IMR-90 (cell line): Measurements from ENCODE around the gene SV2C. TPM values are rescaled to one million over a fixed set of nuclear protein-coding genes. Genes with fewer than 3 reads are reported as not detected.

Experiments
- ATAC-seq: fragments of 200-7000 bp; cut with Tn5 transposase; 2 replicates; pipeline ENCODE4 v1.9.1; 2020; ENCODE audit warnings: low read depth, mild to moderate bottlenecking, moderate library complexity
- BruUV-seq: library from RNA; stranded (reverse); fragments of 400-500 nt; replicated peaks from 2 replicates; lab custom pipeline; 2021; lab: Mats Ljungman, UMichigan
- CTCF ChIA-PET: fragments of 300-600 bp; formaldehyde crosslinking; extraction: SDS; loops from one replicate; lab custom pipeline; 2021; ENCODE audit warnings: antibody characterized with exemption; lab: Yijun Ruan, JAX
- POLR2A ChIA-PET: fragments of 300-600 bp; sonication (Branson Sonifier 250); formaldehyde crosslinking; loops from one replicate; lab custom pipeline; 2022; ENCODE audit warnings: antibody characterized with exemption; ENCODE audit not compliant: unreplicated experiment; lab: Charles Lee
- DNase-seq: peaks from one replicate; pipeline ENCODE4 v3.0.0; 2013
- H2AFZ ChIP-seq: replicated peaks from 2 replicates; pipeline ENCODE3; 2013; ENCODE audit warnings: low read length, mild to moderate bottlenecking; ENCODE audit not compliant: poor library complexity
- H2AK5ac ChIP-seq: 2 replicates; pipeline ENCODE4 v1.6.1; 2013; ENCODE audit warnings: low read depth, low read length, inconsistent platforms
- H2AK9ac ChIP-seq: replicated peaks from 2 replicates; pipeline ENCODE3; 2013; ENCODE audit warnings: mild to moderate bottlenecking, low read depth, low read length, moderate library complexity; ENCODE audit not compliant: poor library complexity
- H2BK120ac ChIP-seq: 2 replicates; pipeline ENCODE4 v1.6.1; 2013; ENCODE audit warnings: low read depth, low read length, inconsistent platforms
- H2BK15ac ChIP-seq: 3 replicates; pipeline ENCODE4 v1.6.1; 2013; ENCODE audit warnings: low read depth, low read length, inconsistent platforms
- H2BK20ac ChIP-seq: 2 replicates; pipeline ENCODE4 v1.6.1; 2013; ENCODE audit warnings: low read depth, mild to moderate bottlenecking, inconsistent platforms, low read length, moderate library complexity
- H2BK5ac ChIP-seq: 2 replicates; pipeline ENCODE4 v1.6.1; 2013; ENCODE audit warnings: mild to moderate bottlenecking, low read depth, low read length, inconsistent platforms; ENCODE audit not compliant: poor library complexity, severe bottlenecking
- H3K14ac ChIP-seq: replicated peaks from 2 replicates; pipeline ENCODE4 v1.6.1; 2013; ENCODE audit warnings: low read depth, low read length, inconsistent platforms
- H3K18ac ChIP-seq: 2 replicates; pipeline ENCODE4 v1.6.1; 2013; ENCODE audit warnings: low read depth, low read length, control low read depth
- H3K23ac ChIP-seq: 2 replicates; pipeline ENCODE4 v1.6.1; 2013; ENCODE audit warnings: low read depth, low read length, inconsistent platforms
- H3K27ac ChIP-seq: 2 replicates; pipeline ENCODE4 v1.5.1; 2013; ENCODE audit warnings: mild to moderate bottlenecking, control low read depth, low read length; ENCODE audit not compliant: insufficient read depth
- H3K27me3 ChIP-seq: 2 replicates; pipeline ENCODE4 v1.6.1; 2013; ENCODE audit warnings: low read length; ENCODE audit not compliant: control insufficient read depth, insufficient read depth
- H3K36me3 ChIP-seq: 2 replicates; pipeline ENCODE4 v1.6.1; 2013; ENCODE audit warnings: low read length, mixed read lengths; ENCODE audit not compliant: control insufficient read depth, insufficient read depth
- H3K4ac ChIP-seq: 2 replicates; pipeline ENCODE4 v1.6.1; 2013; ENCODE audit warnings: low read depth, low read length, inconsistent platforms
- H3K4me1 ChIP-seq: 2 replicates; pipeline ENCODE4 v1.6.1; 2013; ENCODE audit warnings: low read length, mixed read lengths; ENCODE audit not compliant: control insufficient read depth, insufficient read depth
- H3K4me2 ChIP-seq: 2 replicates; pipeline ENCODE4 v1.6.1; 2013; ENCODE audit warnings: low read depth, mild to moderate bottlenecking, control low read depth, low read length, moderate library complexity
- H3K4me3 ChIP-seq: 2 replicates; pipeline ENCODE4 v1.5.1; 2013; ENCODE audit warnings: low read depth, mild to moderate bottlenecking, control low read depth, low read length, moderate library complexity; ENCODE audit not compliant: insufficient read depth
- H3K56ac ChIP-seq: 2 replicates; pipeline ENCODE4 v1.6.1; 2013; ENCODE audit warnings: low read length, inconsistent platforms; ENCODE audit not compliant: insufficient read depth; ENCODE audit errors: extremely low read depth
- H3K79me1 ChIP-seq, 2 experiments: 2 replicates each; pipeline ENCODE4 v1.6.1; 2013; ENCODE audit warnings: low read length in 2 of 2, inconsistent platforms in 1 of 2, low read depth in 1 of 2
- H3K9ac ChIP-seq: 2 replicates; pipeline ENCODE4 v1.6.1; 2013; ENCODE audit warnings: low read depth, low read length, control low read depth
- H3K9me1 ChIP-seq: 2 replicates; pipeline ENCODE4 v1.6.1; 2013; ENCODE audit warnings: low read length, inconsistent platforms; ENCODE audit not compliant: insufficient read depth
- H3K9me3 ChIP-seq: 2 replicates; pipeline ENCODE4 v1.6.1; 2013; ENCODE audit warnings: low read length; ENCODE audit not compliant: control insufficient read depth, insufficient read depth
- H4K20me1 ChIP-seq: 2 replicates; pipeline ENCODE4 v1.6.1; 2013; ENCODE audit warnings: low read length, inconsistent platforms; ENCODE audit not compliant: insufficient read depth
- H4K5ac ChIP-seq: 2 replicates; pipeline ENCODE4 v1.6.1; 2013; ENCODE audit warnings: mild to moderate bottlenecking, low read depth, low read length, control low read depth
- H4K8ac ChIP-seq, 2 experiments: 2 replicates each; pipeline ENCODE4 v1.6.1; 2013; ENCODE audit warnings: low read depth in 2 of 2, low read length in 2 of 2, control low read depth in 1 of 2, inconsistent platforms in 1 of 2
- H4K91ac ChIP-seq: 2 replicates; pipeline ENCODE4 v1.6.1; 2013; ENCODE audit warnings: low read depth, low read length, inconsistent platforms; ENCODE audit not compliant: insufficient read depth
- MAFK ChIP-seq: IDR thresholded peaks from 2 replicates; pipeline ENCODE4 v1.6.1; 2012; ENCODE audit warnings: low read depth, low read length, improper control_type of control experiment
- NFE2L2 ChIP-seq: fragments of 150-350 bp; IDR thresholded peaks from 2 replicates; pipeline ENCODE4 v1.6.1; 2016; ENCODE audit warnings: low read depth, mild to moderate bottlenecking, low read length
- RCOR1 ChIP-seq: IDR thresholded peaks from 2 replicates; pipeline ENCODE4 v1.6.1; 2012; ENCODE audit warnings: mild to moderate bottlenecking, low read length, improper control_type of control experiment; ENCODE audit not compliant: insufficient replicate concordance
- RFX5 ChIP-seq: IDR thresholded peaks from 2 replicates; pipeline ENCODE4 v1.8.0; 2012; ENCODE audit warnings: low read depth, mild to moderate bottlenecking, low read length, moderate library complexity
- WGBS, 2 experiments: methylation state at CpG; one replicate each; pipeline versions ENCODE4 v1.1.5 to v1.1.7; 2013; ENCODE audit warnings: missing lambda C conversion rate in 2 of 2; ENCODE audit not compliant: insufficient read length in 1 of 2; ENCODE audit errors: extremely low coverage in 2 of 2; 5-methylcytosine and 5-hydroxymethylcytosine counted together
- dilution Hi-C: fragments of 300-500 bp; cut with HindIII; formaldehyde crosslinking; loops from one replicate; pipeline ENCODE4 v1.14.3; 2018; ENCODE audit warnings: low sequenced_read_pairs; ENCODE audit not compliant: unreplicated experiment
- in situ Hi-C: fragments of 300-500 bp; cut with MboI; formaldehyde crosslinking; loops from 3 replicates; pipeline ENCODE4 v1.14.3; 2019; ENCODE audit warnings: low sequenced_read_pairs, inconsistent platforms, mixed read lengths
- intact Hi-C: fragments of 100-400 bp; cut with micrococcal nuclease; formaldehyde crosslinking; loops from 2 replicates; pipeline ENCODE4 v1.10.0; 2022
- polyA plus RNA-seq, 3 experiments: library from polyadenylated mRNA; depleted of rRNA; stranded (reverse); fragments of >200 nt; gene quantifications; 2 replicates each; pipeline ENCODE4 v1.2.3, GENCODE V29; 2012; ENCODE audit warnings: low replicate concordance in 1 of 3
- total RNA-seq: library from RNA; depleted of rRNA; stranded (reverse); fragments of >200 nt; gene quantifications from 2 replicates; pipeline ENCODE4 v1.2.3, GENCODE V29; 2012
- TF ChIP-seq, protein P1 (sequence below): fragments of 150-350 bp; IDR thresholded peaks from 2 replicates; pipeline ENCODE4 v1.6.1; 2016; ENCODE audit warnings: low read depth, mild to moderate bottlenecking, low read length, moderate library complexity, borderline replicate concordance

SV2C gene
- total and polyA plus RNA-seq, 2 of the 4 experiments (the other 2 are of a cell fraction): not detected

DNA sequence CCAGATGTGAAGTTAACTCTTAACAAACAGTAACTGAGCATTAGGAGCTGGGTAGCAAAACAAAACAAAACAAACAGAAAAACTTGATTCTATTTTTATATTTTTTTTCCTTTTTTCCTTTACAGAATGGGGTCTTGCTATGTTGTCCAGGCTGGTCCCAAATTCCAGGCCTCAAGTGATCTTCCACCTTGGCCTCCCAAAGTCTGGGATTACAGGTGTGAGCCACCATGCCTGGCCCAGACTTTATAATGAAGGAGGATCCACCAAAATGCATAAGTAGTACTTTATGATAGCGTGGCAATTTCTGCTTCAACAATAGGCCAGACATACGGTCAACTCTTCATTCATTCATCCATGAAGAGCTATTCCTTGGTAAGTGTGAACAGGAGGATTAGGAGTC, 314.0 kb downstream of the SV2C start:
- Histone ChIP-seq H3K9me1 (no peaks in the 10 kb centered on the region), H2AK5ac (no peak overlapping the region), H2BK15ac (no peak overlapping the region), H4K20me1 (no peaks in the 10 kb centered on the region), H3K4me1 (no peaks in the 10 kb centered on the region), H3K79me1 (no peaks in the 10 kb centered on the region), H3K4me2 (no peak overlapping the region), H2BK5ac (no peak overlapping the region), H2BK20ac (no peak overlapping the region), H3K23ac (no peak overlapping the region), H4K5ac (no peak overlapping the region), H3K9me3 (no peaks in the 10 kb centered on the region), H4K8ac (no peak overlapping the region), H3K27me3 (peaks cover 23% of the 10 kb centered on the region), H2BK120ac (no peak overlapping the region), H3K18ac (no peak overlapping the region), H3K27ac (no peak overlapping the region), H2AFZ (no peak overlapping the region), H3K9ac (no peak overlapping the region), H4K91ac (no peak overlapping the region), H3K14ac (no peak overlapping the region), H3K4ac (no peak overlapping the region), H3K36me3 (no peaks in the 10 kb centered on the region), H3K56ac (no peak overlapping the region), H2AK9ac (no peak overlapping the region), H3K4me3 (no peak overlapping the region)
- ATAC-seq: no peak
- TF ChIP-seq RFX5: no peak
- no peak for TF ChIP-seq MAFK
- TF ChIP-seq NFE2L2: no peak
- TF ChIP-seq RCOR1: no peak
- TF ChIP-seq, protein P1, sequence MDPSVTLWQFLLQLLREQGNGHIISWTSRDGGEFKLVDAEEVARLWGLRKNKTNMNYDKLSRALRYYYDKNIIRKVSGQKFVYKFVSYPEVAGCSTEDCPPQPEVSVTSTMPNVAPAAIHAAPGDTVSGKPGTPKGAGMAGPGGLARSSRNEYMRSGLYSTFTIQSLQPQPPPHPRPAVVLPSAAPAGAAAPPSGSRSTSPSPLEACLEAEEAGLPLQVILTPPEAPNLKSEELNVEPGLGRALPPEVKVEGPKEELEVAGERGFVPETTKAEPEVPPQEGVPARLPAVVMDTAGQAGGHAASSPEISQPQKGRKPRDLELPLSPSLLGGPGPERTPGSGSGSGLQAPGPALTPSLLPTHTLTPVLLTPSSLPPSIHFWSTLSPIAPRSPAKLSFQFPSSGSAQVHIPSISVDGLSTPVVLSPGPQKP: no peak
- dilution Hi-C loops (no loop called here), intact Hi-C loops (no loop called here), in situ Hi-C loops (no loop called here)
- WGBS, 2 experiments: no CpG with 5 or more reads among the region's 2 CpGs
- DNase-seq: no peak
- CTCF ChIA-PET: no interaction called here
- POLR2A ChIA-PET: no interaction called here
- BruUV-seq: no TSS peak
